Mesenchymal stem cell (in vitro differentiated cells and primary cell): ENCODE results near the gene ETS1.

Source experiments
- DNase-seq: peaks from one replicate; pipeline ENCODE4 v3.0.0-alpha.2; 2013
- H2AFZ ChIP-seq: one replicate; pipeline ENCODE4 v1.6.1; 2013; ENCODE audit warnings: low read depth, mild to moderate bottlenecking, control low read depth, inconsistent platforms, low read length, moderate library complexity
- H2AK5ac ChIP-seq: 2 replicates; pipeline ENCODE4 v1.6.1; 2013; ENCODE audit warnings: low read length, moderate library complexity, mild to moderate bottlenecking, inconsistent platforms; ENCODE audit not compliant: severe bottlenecking
- H2BK120ac ChIP-seq: one replicate; pipeline ENCODE4 v1.6.1; 2013; ENCODE audit warnings: low read depth, mild to moderate bottlenecking, inconsistent platforms, low read length, moderate library complexity
- H2BK12ac ChIP-seq, 2 experiments: one replicate each; pipeline ENCODE4 v1.6.1; 2013; ENCODE audit warnings: inconsistent platforms in 2 of 2, low read length in 2 of 2, mild to moderate bottlenecking in 2 of 2, moderate library complexity in 2 of 2, control low read depth in 1 of 2
- H2BK15ac ChIP-seq: one replicate; pipeline ENCODE4 v1.6.1; 2013; ENCODE audit warnings: mild to moderate bottlenecking, low read depth, inconsistent platforms; ENCODE audit not compliant: poor library complexity, severe bottlenecking
- H2BK5ac ChIP-seq: 2 replicates; pipeline ENCODE4 v1.6.1; 2013; ENCODE audit warnings: low read depth, mild to moderate bottlenecking, low read length, control low read depth, inconsistent platforms; ENCODE audit not compliant: poor library complexity, severe bottlenecking
- H3K14ac ChIP-seq, 2 experiments: one replicate each; pipeline ENCODE4 v1.6.1; 2013; ENCODE audit warnings: inconsistent platforms in 2 of 2, low read length in 2 of 2, control low read depth in 1 of 2, mild to moderate bottlenecking in 1 of 2, moderate library complexity in 1 of 2
- H3K18ac ChIP-seq, 2 experiments: one replicate each; pipeline ENCODE4 v1.6.1; 2013; ENCODE audit warnings: inconsistent platforms in 2 of 2, low read length in 2 of 2, control low read depth in 1 of 2, low read depth in 1 of 2, mild to moderate bottlenecking in 1 of 2
- H3K23ac ChIP-seq, 2 experiments: one replicate each; pipeline ENCODE4 v1.6.1; 2013; ENCODE audit warnings: inconsistent platforms in 2 of 2, low read length in 2 of 2, mild to moderate bottlenecking in 2 of 2, moderate library complexity in 2 of 2, control low read depth in 1 of 2
- H3K27ac ChIP-seq: 2 replicates; pipeline ENCODE4 v1.5.1; 2013; ENCODE audit warnings: mild to moderate bottlenecking, moderate library complexity, low read length, control low read depth, inconsistent platforms; ENCODE audit not compliant: poor library complexity, severe bottlenecking
- H3K27me3 ChIP-seq, 2 experiments: 2 replicates each; pipeline versions ENCODE4 v1.6.1 to v1.7.0; 2013; ENCODE audit warnings: low read length in 2 of 2, mild to moderate bottlenecking in 2 of 2, moderate library complexity in 2 of 2, control low read depth in 1 of 2, inconsistent platforms in 1 of 2; ENCODE audit not compliant: control insufficient read depth in 1 of 2, insufficient read depth in 1 of 2
- H3K36me3 ChIP-seq, 2 experiments: 2 replicates each; pipeline versions ENCODE4 v1.6.1 to v1.7.0; 2013; ENCODE audit warnings: low read length in 2 of 2, control low read depth in 1 of 2, inconsistent platforms in 1 of 2, low read depth in 1 of 2, mild to moderate bottlenecking in 1 of 2; ENCODE audit not compliant: insufficient read depth in 2 of 2, control insufficient read depth in 1 of 2
- H3K4ac ChIP-seq, 2 experiments: one replicate each; pipeline ENCODE4 v1.6.1; 2013; ENCODE audit warnings: inconsistent platforms in 2 of 2, low read length in 2 of 2, mild to moderate bottlenecking in 2 of 2, moderate library complexity in 2 of 2, control low read depth in 1 of 2, low read depth in 1 of 2
- H3K4me1 ChIP-seq: 2 replicates; pipeline ENCODE4 v1.6.1; 2013; ENCODE audit warnings: low read depth, low read length, control low read depth; ENCODE audit not compliant: control insufficient read depth, insufficient read depth
- H3K4me2 ChIP-seq: 2 replicates; pipeline ENCODE4 v1.6.1; 2013; ENCODE audit warnings: low read length, mild to moderate bottlenecking, inconsistent platforms; ENCODE audit not compliant: poor library complexity, severe bottlenecking
- H3K4me3 ChIP-seq, 2 experiments: 2 replicates each; pipeline versions ENCODE4 v1.5.1 to v1.7.0; 2013; ENCODE audit warnings: low read length in 2 of 2, mild to moderate bottlenecking in 2 of 2, control low read depth in 1 of 2, low read depth in 1 of 2; ENCODE audit not compliant: insufficient read depth in 1 of 2
- H3K79me1 ChIP-seq: replicated peaks from 2 replicates; pipeline ENCODE4 v1.6.1; 2013; ENCODE audit warnings: mild to moderate bottlenecking, control low read depth, low read length, inconsistent platforms; ENCODE audit not compliant: poor library complexity, severe bottlenecking
- H3K9ac ChIP-seq: 2 replicates; pipeline ENCODE4 v1.7.0; 2013; ENCODE audit warnings: mild to moderate bottlenecking, low read length, moderate library complexity
- H3K9me3 ChIP-seq: 2 replicates; pipeline ENCODE4 v1.7.0; 2013; ENCODE audit warnings: mild to moderate bottlenecking, low read length; ENCODE audit not compliant: control insufficient read depth
- H4K8ac ChIP-seq: one replicate; pipeline ENCODE4 v1.6.1; 2013; ENCODE audit warnings: inconsistent platforms, mild to moderate bottlenecking, low read length, moderate library complexity
- H4K91ac ChIP-seq: one replicate; pipeline ENCODE4 v1.6.1; 2013; ENCODE audit warnings: mild to moderate bottlenecking, low read length, inconsistent platforms
- WGBS: methylation state at CpG from one replicate; pipeline ENCODE4 v1.1.7; 2013; ENCODE audit warnings: mixed read lengths; 5-methylcytosine and 5-hydroxymethylcytosine counted together

Gene ETS1

DNA sequence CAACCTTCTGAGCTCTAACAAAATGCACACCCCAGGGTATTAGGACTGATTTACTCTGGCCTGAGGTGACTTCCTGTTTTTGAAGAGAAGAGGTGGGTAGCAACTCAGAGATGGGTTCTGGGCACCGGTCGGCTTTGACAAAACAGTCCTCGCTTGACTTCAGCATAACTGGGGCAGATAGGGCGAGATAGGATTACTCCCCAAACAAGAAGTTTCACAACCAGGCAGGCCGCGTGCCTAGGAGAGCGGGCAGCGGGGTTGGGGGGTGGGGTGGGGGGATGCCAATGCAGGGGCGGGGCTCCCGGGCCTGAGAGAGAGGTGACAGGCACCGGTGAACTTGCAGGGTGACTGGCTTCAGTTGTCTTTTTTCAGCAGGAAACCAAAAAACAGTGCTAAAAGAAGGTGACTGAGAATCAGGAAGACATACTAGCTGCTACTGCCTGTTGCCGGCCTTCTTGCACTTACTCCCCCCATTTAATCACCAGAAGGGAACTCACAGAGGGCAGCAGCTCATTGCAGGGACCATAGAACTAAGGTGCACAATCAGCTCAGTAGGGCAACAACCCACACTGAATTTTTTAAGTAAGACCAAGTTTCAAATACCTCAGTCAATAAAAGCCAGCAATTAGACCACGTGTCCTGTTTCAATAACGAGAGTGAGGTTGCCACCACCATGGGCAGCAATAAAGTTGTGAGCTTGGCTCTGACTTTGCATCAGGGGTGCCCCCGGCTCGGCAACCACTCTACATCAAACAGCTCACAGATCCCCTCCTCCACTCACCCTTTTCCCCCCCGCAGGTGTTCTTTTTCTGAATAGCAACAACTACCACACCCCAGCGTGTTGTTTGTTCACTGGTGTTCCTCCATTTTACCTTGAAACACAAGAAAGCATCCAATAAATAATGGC lies 37.2 kb upstream of the ETS1 start:
- H4K91ac ChIP-seq = no peak overlapping the region
- H3K79me1 ChIP-seq = no peaks in the 10 kb centered on the region
- H3K4me1 ChIP-seq = peaks cover 5% of the 10 kb centered on the region
- H3K9ac ChIP-seq = no peak overlapping the region
- no peak overlapping the region for H3K4me3 ChIP-seq
- no peaks in the 10 kb centered on the region for H3K36me3 ChIP-seq
- H4K8ac ChIP-seq = no peak overlapping the region
- H2BK5ac ChIP-seq = no peak overlapping the region
- H3K18ac ChIP-seq = no peak overlapping the region
- H2AK5ac ChIP-seq = no peak overlapping the region
- H3K4ac ChIP-seq = no peak overlapping the region
- no peak overlapping the region for H3K4me2 ChIP-seq
- 73% methylated on average over 17 of the region's 18 CpGs for WGBS
- H2AFZ ChIP-seq = no peak overlapping the region
- H2BK120ac ChIP-seq = no peak overlapping the region
- DNase-seq = no peak
- H2BK12ac ChIP-seq = peak overlapping the region in 1 of 2 experiments; percentile 43
- H3K27ac ChIP-seq = no peak overlapping the region
- H3K27me3 ChIP-seq = no peaks in the 10 kb centered on the region
- no peak overlapping the region for H2BK15ac ChIP-seq
- no peak overlapping the region for H3K23ac ChIP-seq
- H3K9me3 ChIP-seq = no peaks in the 10 kb centered on the region
- no peak overlapping the region for H3K14ac ChIP-seq

DNA sequence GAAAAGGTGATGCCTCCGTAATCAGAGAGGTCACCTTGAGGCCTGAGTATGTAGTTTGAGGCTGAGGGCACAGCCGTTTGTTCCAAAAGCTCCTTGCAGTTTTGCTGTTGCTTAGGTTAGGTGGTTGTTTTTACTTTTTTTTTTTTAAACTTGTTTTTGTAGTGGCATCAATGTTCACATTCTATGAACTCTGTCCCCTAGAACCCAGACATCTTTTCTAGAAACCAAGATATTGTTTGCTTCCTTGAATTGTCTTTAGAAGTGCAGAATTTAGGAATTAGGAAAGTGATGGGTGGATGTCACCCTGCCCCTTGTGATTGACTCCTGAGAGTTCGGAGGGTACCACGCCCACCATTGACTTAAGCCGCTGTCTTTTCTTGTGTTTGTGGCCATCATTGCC lies 35.7 kb upstream of the ETS1 start:
- Histone ChIP-seq H3K9ac (no peak overlapping the region), H2BK120ac (no peak overlapping the region), H4K91ac (no peak overlapping the region), H3K4me3 (no peak overlapping the region), H3K4me2 (no peak overlapping the region), H3K18ac (no peak overlapping the region), H3K9me3 (no peaks in the 10 kb centered on the region), H3K79me1 (no peaks in the 10 kb centered on the region), H2AFZ (no peak overlapping the region), H4K8ac (no peak overlapping the region), H3K4me1 (peaks cover 5% of the 10 kb centered on the region), H3K27me3 (peaks cover 0 to 4% of the 10 kb centered on the region in 2 experiments), H2AK5ac (no peak overlapping the region), H3K23ac (no peak overlapping the region), H3K14ac (no peak overlapping the region), H2BK12ac (no peak overlapping the region), H3K27ac (no peak overlapping the region), H3K36me3 (no peaks in the 10 kb centered on the region), H2BK5ac (no peak overlapping the region), H3K4ac (no peak overlapping the region), H2BK15ac (no peak overlapping the region)
- 78% methylated on average over 5 of the region's 5 CpGs for WGBS
- no peak for DNase-seq

DNA sequence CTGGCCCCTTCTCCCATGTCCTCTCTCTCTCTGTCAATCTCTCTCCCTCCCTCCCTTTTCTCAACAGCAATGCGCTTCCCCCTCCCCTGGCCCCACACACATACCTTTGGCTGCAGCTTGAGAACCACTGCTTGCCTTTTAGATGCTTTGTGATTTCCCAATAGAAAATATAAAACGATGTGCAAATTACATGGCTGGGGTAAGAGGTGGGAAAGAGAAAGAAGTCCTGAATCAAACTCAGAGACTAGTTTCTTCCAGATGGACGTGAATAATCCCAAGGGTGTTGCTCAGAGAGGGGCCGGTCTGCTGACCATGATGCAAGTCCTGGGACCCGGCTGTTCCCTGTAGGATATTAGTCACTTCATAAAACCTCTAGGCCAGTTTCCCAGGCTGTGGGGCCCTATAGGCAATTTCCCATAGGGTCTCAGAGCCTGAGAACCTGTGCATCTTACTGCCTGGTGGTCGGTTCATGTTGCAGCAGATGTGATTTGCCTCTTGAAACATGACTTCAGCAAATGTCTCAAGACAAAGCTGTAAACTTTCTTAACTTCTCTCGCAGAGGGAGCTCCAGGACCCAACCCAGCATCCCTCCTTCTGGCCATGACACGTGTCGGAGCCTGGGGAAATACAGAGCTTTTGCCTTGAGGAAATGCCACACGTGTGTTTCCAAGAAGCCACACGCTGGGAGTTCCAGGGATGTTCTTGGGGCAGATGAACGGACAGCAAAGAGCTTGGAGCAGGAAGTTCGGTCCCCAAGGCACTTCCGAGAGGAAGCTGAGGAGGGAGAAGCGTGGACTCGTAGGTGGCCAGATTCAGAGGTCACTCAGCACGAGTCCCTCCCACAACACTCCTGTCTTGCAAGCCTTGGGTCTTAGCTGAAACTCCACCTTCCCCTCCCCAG lies 34.5 kb upstream of the ETS1 start:
- Histone ChIP-seq H2BK5ac (no peak overlapping the region), H3K79me1 (no peaks in the 10 kb centered on the region), H2AK5ac (no peak overlapping the region), H3K4me3 (peak overlapping the region in 1 of 2 experiments; percentile 4), H3K9ac (peak overlapping the region; percentile 48), H3K18ac (no peak overlapping the region), H2BK12ac (peak overlapping the region; percentile 38 to 59), H4K91ac (no peak overlapping the region), H3K27ac (no peak overlapping the region), H3K4me2 (no peak overlapping the region), H3K27me3 (peaks cover 6 to 8% of the 10 kb centered on the region in 2 experiments), H3K9me3 (no peaks in the 10 kb centered on the region), H3K23ac (no peak overlapping the region), H3K4me1 (peaks cover 5% of the 10 kb centered on the region), H2BK15ac (no peak overlapping the region), H3K36me3 (no peaks in the 10 kb centered on the region), H3K14ac (no peak overlapping the region), H3K4ac (peak overlapping the region in 1 of 2 experiments; percentile 20), H2AFZ (peak overlapping the region; percentile 42), H4K8ac (peak overlapping the region; percentile 35), H2BK120ac (no peak overlapping the region)
- peak; percentile 95 for DNase-seq
- 56% methylated on average over 17 of the region's 17 CpGs for WGBS
